GM21526 (cell line): ENCODE measurements around the gene CNN2.

Experiments used
- ATAC-seq: cut with Tn5 transposase; IDR thresholded peaks from one replicate; pipeline ENCODE4 v1.9.1; 2021; ENCODE audit warnings: moderate library complexity; ENCODE audit not compliant: unreplicated experiment, low FRiP score

The CNN2 gene

GRCh38 chr19:1046836-1047695 is 20.7 kb downstream of the CNN2 start:
- no peak for ATAC-seq

DNA sequence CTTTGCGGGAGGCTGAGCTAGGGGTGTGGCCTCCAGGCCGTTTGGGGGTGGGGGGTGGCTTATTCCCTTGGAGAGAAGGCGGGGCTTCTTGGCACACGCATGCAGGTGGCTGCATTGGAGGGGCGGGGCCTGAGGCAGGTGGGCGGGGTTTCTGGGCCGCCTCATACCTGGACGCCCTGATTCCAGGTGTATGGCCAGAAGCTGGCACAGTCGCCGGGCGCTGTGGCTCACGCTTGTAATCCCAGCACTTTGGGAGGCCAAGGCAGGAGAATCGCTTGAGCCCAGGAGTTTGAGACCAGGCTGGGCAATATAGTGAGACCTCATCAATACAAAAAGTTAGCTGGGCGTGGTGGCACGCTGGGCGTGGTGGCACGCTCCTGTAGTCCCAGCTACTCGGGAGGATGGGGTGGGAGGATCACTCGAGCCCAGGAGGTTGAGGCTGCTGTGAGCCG is 21.3 kb downstream of the CNN2 start:
- no peak for ATAC-seq

- no peak for ATAC-seq
Measured at GRCh38 chr19:1049106-1049505, 22.7 kb downstream of the CNN2 start.

DNA sequence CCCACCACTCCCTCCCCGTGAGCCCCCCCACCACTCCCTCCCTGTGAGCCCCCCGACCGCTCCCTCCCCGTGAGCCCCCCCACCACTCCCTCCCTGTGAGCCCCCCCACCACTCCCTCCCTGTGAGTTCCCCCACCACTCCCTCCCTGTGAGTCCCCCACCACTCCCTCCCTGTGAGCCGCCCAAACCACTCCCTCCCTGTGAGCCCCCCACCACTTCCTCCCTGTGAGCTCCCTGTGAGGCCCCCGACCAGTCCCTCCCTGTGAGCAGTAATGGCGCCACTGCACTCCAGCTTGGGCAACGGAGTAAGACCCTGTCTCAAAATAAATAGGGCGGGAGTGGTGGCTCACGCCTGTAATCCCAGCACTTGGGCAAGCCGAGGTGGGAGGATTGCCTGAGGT is 23.4 kb downstream of the CNN2 start:
- no peak for ATAC-seq

GRCh38 chr19:1050989-1051788 is 24.8 kb downstream of the CNN2 start:
- no peak for ATAC-seq

DNA sequence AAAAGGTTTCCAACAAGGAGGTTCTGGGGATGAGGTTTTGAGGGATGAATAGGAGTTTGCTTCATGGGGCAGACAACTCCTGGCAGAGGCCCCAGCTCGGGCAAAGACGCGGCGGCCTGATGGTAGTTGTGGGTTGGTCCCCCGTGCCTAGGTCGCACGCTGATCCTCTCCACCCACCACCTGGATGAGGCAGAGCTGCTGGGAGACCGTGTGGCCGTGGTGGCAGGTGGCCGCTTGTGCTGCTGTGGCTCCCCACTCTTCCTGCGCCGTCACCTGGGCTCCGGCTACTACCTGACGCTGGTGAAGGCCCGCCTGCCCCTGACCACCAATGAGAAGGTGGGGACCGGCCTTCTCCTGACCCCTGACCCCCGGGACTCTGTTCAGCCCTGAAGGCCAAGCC is 25.4 kb downstream of the CNN2 start:
- ATAC-seq: no peak

- no peak for ATAC-seq
Measured at GRCh38 chr19:1052349-1052975, 26.1 kb downstream of the CNN2 start.

DNA sequence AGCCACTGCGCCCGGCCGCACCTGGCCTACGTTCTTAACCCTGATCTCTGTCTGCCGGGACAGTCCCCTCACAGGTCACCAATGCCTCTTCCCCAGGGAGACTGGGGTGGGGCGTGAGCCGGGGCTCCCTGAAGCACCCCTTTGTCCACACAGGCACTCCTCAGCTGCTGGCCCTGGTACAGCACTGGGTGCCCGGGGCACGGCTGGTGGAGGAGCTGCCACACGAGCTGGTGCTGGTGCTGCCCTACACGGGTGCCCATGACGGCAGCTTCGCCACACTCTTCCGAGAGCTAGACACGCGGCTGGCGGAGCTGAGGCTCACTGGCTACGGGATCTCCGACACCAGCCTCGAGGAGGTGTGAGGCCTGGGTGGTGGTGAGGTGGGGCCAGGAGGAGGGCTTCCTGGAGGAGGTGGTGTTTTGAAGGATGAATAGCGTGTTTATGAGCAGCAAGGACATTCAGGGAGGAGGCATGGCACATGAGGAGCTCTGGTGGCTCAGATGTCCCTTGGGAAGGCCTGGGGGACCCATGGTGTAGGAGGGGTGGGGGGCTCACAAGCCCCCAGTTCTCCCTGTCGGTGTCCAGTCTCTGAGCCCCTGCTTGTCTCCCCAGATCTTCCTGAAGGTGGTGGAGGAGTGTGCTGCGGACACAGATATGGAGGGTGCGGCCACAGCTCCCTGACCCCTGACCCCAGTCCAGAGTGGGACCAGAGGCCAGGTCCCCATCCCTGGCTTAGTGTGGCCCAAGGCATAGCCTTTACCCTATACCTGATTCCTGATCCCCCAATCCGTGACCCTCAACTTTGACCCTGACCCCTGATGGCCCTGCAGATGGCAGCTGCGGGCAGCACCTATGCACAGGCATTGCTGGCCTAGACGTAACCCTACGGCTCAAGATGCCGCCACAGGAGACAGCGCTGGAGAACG is 27.0 kb downstream of the CNN2 start:
- no peak for ATAC-seq

- ATAC-seq: no peak
Measured at GRCh38 chr19:1054102-1055027, 28.0 kb downstream of the CNN2 start.

GRCh38 chr19:1055028-1055425 is 28.6 kb downstream of the CNN2 start:
- ATAC-seq: no peak

DNA sequence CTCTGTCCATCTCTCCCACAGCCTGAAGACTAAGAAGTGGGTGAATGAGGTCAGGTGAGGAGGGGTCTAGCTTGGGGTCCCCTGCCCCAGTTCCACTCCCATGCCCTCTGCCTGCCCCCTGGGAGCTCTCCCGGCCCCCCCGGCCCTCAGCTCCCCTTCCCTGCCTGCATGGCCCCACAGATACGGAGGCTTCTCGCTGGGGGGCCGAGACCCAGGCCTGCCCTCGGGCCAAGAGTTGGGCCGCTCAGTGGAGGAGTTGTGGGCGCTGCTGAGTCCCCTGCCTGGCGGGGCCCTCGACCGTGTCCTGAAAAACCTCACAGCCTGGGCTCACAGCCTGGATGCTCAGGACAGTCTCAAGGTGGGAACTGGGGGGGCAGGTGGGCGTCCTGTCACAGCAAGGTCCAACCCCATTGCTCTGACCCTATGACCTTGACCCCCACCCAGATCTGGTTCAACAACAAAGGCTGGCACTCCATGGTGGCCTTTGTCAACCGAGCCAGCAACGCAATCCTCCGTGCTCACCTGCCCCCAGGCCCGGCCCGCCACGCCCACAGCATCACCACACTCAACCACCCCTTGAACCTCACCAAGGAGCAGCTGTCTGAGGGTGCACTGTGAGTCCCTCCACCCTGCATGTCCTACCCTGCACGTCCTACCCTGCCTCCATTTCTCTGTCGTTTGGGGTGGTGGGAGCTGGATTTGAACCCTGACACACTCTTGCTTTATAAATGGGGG is 29.6 kb downstream of the CNN2 start:
- ATAC-seq: no peak

GRCh38 chr19:1057176-1057855 is 30.9 kb downstream of the CNN2 start:
- no peak for ATAC-seq

- ATAC-seq: no peak
Measured at GRCh38 chr19:1058112-1058511, 31.7 kb downstream of the CNN2 start.

- ATAC-seq: no peak
Measured at GRCh38 chr19:1060689-1061088, 34.3 kb downstream of the CNN2 start.

GRCh38 chr19:1061987-1062386 is 35.6 kb downstream of the CNN2 start:
- no peak for ATAC-seq

DNA sequence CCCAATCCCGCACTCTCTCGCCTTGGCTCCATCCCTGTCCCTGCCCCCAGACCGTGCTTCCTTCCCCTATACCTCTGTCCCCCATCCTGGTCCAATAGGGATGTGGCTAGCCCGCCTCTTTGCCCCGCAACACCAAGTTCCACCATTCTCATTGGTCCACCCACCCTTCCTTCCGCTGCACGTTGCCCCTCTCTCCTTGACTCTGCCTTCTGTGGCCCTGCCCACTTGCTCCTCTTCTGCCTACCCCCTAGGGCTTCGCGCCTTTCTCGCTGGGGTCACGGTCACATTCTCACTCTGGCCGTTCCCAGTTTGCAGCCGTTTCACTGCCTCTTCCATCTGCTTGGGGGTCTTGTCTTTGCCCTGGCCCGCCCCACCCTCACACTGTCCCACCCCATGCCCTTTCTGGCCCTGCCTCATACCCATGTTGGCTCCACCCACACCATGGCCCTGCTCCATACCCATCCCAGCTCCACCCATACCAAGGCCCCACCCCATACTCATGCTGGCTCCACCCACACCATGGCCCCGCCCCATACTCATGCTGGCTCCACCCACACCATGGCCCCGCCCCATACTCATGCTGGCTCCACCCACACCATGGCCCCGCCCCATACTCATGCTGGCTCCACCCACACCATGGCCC is 36.1 kb downstream of the CNN2 start:
- no peak for ATAC-seq
